Activated CD8-positive, alpha-beta memory T cell treated with anti-CD3 and anti-CD28 coated beads, Interleukin-2, amount 50 U/mL, for 4 hours (primary cell): Measurements from ENCODE around the gene SIT1.
A peak's percentile ranks its signal among the peaks of the same experiment; 100 is the strongest.
"Not testable (repeated sequence)": the region's sequence is repeated elsewhere in the genome, so short reads cannot be mapped to it uniquely, and the experiment has no call there.

Source experiments
- DNase-seq: peaks from one replicate; pipeline ENCODE4 v3.0.0-alpha.2; 2020

Gene SIT1

GRCh38 chr9:35658137-35658967 is 7.6 kb upstream of the SIT1 start, which contains the start of gene CCDC107:
Gene CCDC107 (plus strand): TSS chr9:35658292. CDS start chr9:35658380, 88 bp downstream.
- peak; percentile 83 for DNase-seq

GRCh38 chr9:35657546-35658136 is 6.9 kb upstream of the SIT1 start, which contains the start of gene RMRP:
Gene RMRP (minus strand): TSS chr9:35658019.
- peak; percentile 91 for DNase-seq

GRCh38 chr9:35656831-35657545 is 6.3 kb upstream of the SIT1 start:
- DNase-seq, result no peak

GRCh38 chr9:35656348-35656747 is 5.6 kb upstream of the SIT1 start:
- DNase-seq, result no peak

GRCh38 chr9:35653611-35654010 is 2.9 kb upstream of the SIT1 start:
- no peak for DNase-seq

GRCh38 chr9:35652829-35653209 is 2.1 kb upstream of the SIT1 start:
- no peak for DNase-seq

GRCh38 chr9:35651956-35652828 is 1.5 kb upstream of the SIT1 start:
- no peak for DNase-seq

GRCh38 chr9:35649431-35650340 is 1.0 kb downstream of the SIT1 start:
- no peak for DNase-seq

- peak; percentile 92 for DNase-seq
Measured at GRCh38 chr9:35646533-35647265, 4.0 kb downstream of the SIT1 start.

- no peak for DNase-seq
Measured at GRCh38 chr9:35646153-35646532, 4.6 kb downstream of the SIT1 start.

GRCh38 chr9:35645736-35646135 is 5.0 kb downstream of the SIT1 start:
- DNase-seq, result not testable (repeated sequence)

GRCh38 chr9:35643046-35643445 is 7.7 kb downstream of the SIT1 start:
- no peak for DNase-seq

GRCh38 chr9:35641478-35641877 is 9.3 kb downstream of the SIT1 start:
- DNase-seq, result not testable (repeated sequence)

- DNase-seq, result not testable (repeated sequence)
Measured at GRCh38 chr9:35640431-35640830, 10.3 kb downstream of the SIT1 start.

- DNase-seq, result no peak
Measured at GRCh38 chr9:35639631-35640030, 11.1 kb downstream of the SIT1 start.

GRCh38 chr9:35639225-35639624 is 11.5 kb downstream of the SIT1 start:
- DNase-seq, result not testable (repeated sequence)

- DNase-seq, result not testable (repeated sequence)
Measured at GRCh38 chr9:35638751-35639150, 12.0 kb downstream of the SIT1 start.

- DNase-seq, result not testable (repeated sequence)
Measured at GRCh38 chr9:35637427-35637955, 13.2 kb downstream of the SIT1 start.

GRCh38 chr9:35636877-35637246 is 13.9 kb downstream of the SIT1 start:
- not testable (repeated sequence) for DNase-seq

GRCh38 chr9:35636135-35636876 is 14.4 kb downstream of the SIT1 start:
- no peak for DNase-seq
